Coronary artery (tissue), 2 donors: ENCODE data around the gene DYSF.

ENCODE experiments used
- DNase-seq: peaks from one replicate; pipeline ENCODE4 v3.0.0-alpha.2; 2017; ENCODE audit warnings: low spot score
- H3K27ac ChIP-seq, 2 donors: fragments of 200-600 bp; sonication (generic); one replicate each; pipeline ENCODE4 v1.5.1; 2016 to 2019
- H3K4me3 ChIP-seq: fragments of 200-600 bp; sonication (generic); 2 replicates; pipeline ENCODE4 v1.5.1; 2016; ENCODE audit warnings: mild to moderate bottlenecking, moderate library complexity
- CTCF ChIP-seq: fragments of 200-600 bp; sonication (generic); IDR thresholded peaks from one replicate; pipeline ENCODE4 v1.5.1; 2019; ENCODE audit warnings: antibody characterized with exemption

The DYSF gene

GRCh38 chr2:71561441-71562267 lies 108.3 kb downstream of the DYSF start:
- Histone ChIP-seq H3K27ac (no peak overlapping the region), H3K4me3 (no peak overlapping the region)
- no peak for DNase-seq
- no peak for TF ChIP-seq CTCF

GRCh38 chr2:71562518-71562917 lies 109.2 kb downstream of the DYSF start:
- no peak overlapping the region for H3K4me3 ChIP-seq
- peak overlapping the region in 1 of 2 donors; percentile 29 for H3K27ac ChIP-seq
- no peak for DNase-seq
- no peak for TF ChIP-seq CTCF

GRCh38 chr2:71563872-71564271 lies 110.5 kb downstream of the DYSF start:
- DNase-seq: no peak
- Histone ChIP-seq H3K4me3 (no peak overlapping the region), H3K27ac (peak overlapping the region in 1 of 2 donors; percentile 11)
- TF ChIP-seq CTCF: no peak

- Histone ChIP-seq H3K4me3 (no peak overlapping the region), H3K27ac (peak overlapping the region in 1 of 2 donors; percentile 54)
- TF ChIP-seq CTCF: no peak
- no peak for DNase-seq
Observed at GRCh38 chr2:71564361-71564760, 111.0 kb downstream of the DYSF start.

- no peak for DNase-seq
- Histone ChIP-seq H3K27ac (peak overlapping the region in 1 of 2 donors; percentile 54), H3K4me3 (no peak overlapping the region)
- no peak for TF ChIP-seq CTCF
Observed at GRCh38 chr2:71564790-71565189, 111.4 kb downstream of the DYSF start.

GRCh38 chr2:71566372-71566771 lies 113.0 kb downstream of the DYSF start:
- peak; percentile 82 for DNase-seq
- H3K27ac ChIP-seq: peak overlapping the region; percentile 76 to 85
- TF ChIP-seq CTCF: no peak

GRCh38 chr2:71567625-71568024 lies 114.3 kb downstream of the DYSF start:
- Histone ChIP-seq H3K4me3 (no peak overlapping the region), H3K27ac (no peak overlapping the region)
- no peak for DNase-seq
- no peak for TF ChIP-seq CTCF

More at GRCh38 chr2:71566372-71566771, 113.0 kb downstream of the DYSF start:
- H3K4me3 ChIP-seq: peak overlapping the region; percentile 22
